ENCODE results near the gene KDM4B.

DNA sequence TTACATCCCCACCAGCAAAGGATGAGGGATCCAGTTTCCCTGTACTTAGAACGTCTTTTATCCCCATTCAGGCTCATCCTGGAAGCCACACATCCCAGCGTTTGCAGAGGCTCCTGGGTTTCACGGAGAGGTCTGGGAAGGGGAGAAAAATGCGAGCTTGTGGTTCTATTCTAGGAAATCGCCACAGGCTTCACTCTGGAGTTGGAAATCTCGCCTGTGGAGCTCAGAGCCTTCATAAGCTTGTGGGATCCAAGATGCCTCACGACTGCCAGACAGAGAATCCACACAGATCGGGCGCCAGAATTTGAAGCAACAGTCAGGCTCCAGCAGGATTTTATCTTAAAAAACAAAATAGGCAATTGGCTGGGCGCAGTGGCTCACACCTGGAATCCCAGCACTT, 213.8 kb downstream of the KDM4B start:
- TF ChIP-seq RAD21 (IDR thresholded peaks at IDR 0.05) (no peak), GABPA (IDR thresholded peaks at IDR 0.05 in 1 of 2, conservative IDR thresholded peaks at IDR 0.05 in 1 of 2) (no peak), FOXA1 (IDR thresholded peaks at IDR 0.05) (no peak), TAF1 (conservative IDR thresholded peaks at IDR 0.05) (no peak), HNF4G (IDR thresholded peaks at IDR 0.05) (no peak), EGR1 (IDR thresholded peaks at IDR 0.05; ENCODE audit: low read depth in 2 of 2) (no peak), NR2F2 (IDR thresholded peaks at IDR 0.05) (no peak), RXRA (IDR thresholded peaks at IDR 0.05) (no peak)
- TF ChIP-seq, protein P1, sequence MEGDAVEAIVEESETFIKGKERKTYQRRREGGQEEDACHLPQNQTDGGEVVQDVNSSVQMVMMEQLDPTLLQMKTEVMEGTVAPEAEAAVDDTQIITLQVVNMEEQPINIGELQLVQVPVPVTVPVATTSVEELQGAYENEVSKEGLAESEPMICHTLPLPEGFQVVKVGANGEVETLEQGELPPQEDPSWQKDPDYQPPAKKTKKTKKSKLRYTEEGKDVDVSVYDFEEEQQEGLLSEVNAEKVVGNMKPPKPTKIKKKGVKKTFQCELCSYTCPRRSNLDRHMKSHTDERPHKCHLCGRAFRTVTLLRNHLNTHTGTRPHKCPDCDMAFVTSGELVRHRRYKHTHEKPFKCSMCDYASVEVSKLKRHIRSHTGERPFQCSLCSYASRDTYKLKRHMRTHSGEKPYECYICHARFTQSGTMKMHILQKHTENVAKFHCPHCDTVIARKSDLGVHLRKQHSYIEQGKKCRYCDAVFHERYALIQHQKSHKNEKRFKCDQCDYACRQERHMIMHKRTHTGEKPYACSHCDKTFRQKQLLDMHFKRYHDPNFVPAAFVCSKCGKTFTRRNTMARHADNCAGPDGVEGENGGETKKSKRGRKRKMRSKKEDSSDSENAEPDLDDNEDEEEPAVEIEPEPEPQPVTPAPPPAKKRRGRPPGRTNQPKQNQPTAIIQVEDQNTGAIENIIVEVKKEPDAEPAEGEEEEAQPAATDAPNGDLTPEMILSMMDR (IDR thresholded peaks at IDR 0.05; ENCODE audit: low read depth, low read length, missing input control), result no peak
- TF ChIP-seq, protein P2, sequence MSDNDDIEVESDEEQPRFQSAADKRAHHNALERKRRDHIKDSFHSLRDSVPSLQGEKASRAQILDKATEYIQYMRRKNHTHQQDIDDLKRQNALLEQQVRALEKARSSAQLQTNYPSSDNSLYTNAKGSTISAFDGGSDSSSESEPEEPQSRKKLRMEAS (IDR thresholded peaks at IDR 0.05), result no peak
